HG03159 (cell line): ENCODE results near the gene RAB6A.
"Not testable (repeated sequence)": the region's sequence is repeated elsewhere in the genome, so short reads cannot be mapped to it uniquely, and the experiment has no call there.

ENCODE experiments used
- ATAC-seq: cut with Tn5 transposase; IDR thresholded peaks from one replicate; pipeline ENCODE4 v1.9.1; 2021; ENCODE audit warnings: mild to moderate bottlenecking, moderate library complexity; ENCODE audit not compliant: unreplicated experiment

RAB6A gene

GRCh38 chr11:73760679-73761402 lies at the start of gene RAB6A:
RAB6A (minus strand) TSS chr11:73761074; CDS start chr11:73760635, 439 bp downstream.
- ATAC-seq: peak; percentile 94

- ATAC-seq: no peak
Measured at GRCh38 chr11:73810637-73811036, 49.8 kb upstream of the RAB6A start.

GRCh38 chr11:73808052-73808451 lies 47.2 kb upstream of the RAB6A start:
- no peak for ATAC-seq

- ATAC-seq: no peak
Measured at GRCh38 chr11:73804712-73805111, 43.8 kb upstream of the RAB6A start.

- no peak for ATAC-seq
Measured at GRCh38 chr11:73801136-73801535, 40.3 kb upstream of the RAB6A start.

- no peak for ATAC-seq
Measured at GRCh38 chr11:73800276-73800806, 39.5 kb upstream of the RAB6A start.

- ATAC-seq: no peak
Measured at GRCh38 chr11:73797457-73797856, 36.6 kb upstream of the RAB6A start.

GRCh38 chr11:73795925-73796632 lies 35.2 kb upstream of the RAB6A start:
- no peak for ATAC-seq

- no peak for ATAC-seq
Measured at GRCh38 chr11:73792584-73792983, 31.7 kb upstream of the RAB6A start.

- no peak for ATAC-seq
Measured at GRCh38 chr11:73789279-73789670, 28.4 kb upstream of the RAB6A start.

- peak; percentile 93 for ATAC-seq
Measured at GRCh38 chr11:73787643-73788558, 27.0 kb upstream of the RAB6A start, which contains the start of gene MRPL48. MRPL48 (plus strand) TSS chr11:73787874; CDS start chr11:73787972, 98 bp downstream.

- no peak for ATAC-seq
Measured at GRCh38 chr11:73787051-73787642, 26.3 kb upstream of the RAB6A start.

GRCh38 chr11:73785467-73785866 lies 24.6 kb upstream of the RAB6A start:
- ATAC-seq: not testable (repeated sequence)

GRCh38 chr11:73784734-73785133 lies 23.9 kb upstream of the RAB6A start:
- no peak for ATAC-seq

GRCh38 chr11:73784080-73784634 lies 23.3 kb upstream of the RAB6A start:
- no peak for ATAC-seq

- no peak for ATAC-seq
Measured at GRCh38 chr11:73783483-73784020, 22.7 kb upstream of the RAB6A start.

- ATAC-seq: no peak
Measured at GRCh38 chr11:73781303-73781702, 20.4 kb upstream of the RAB6A start.

GRCh38 chr11:73779084-73779902 lies 18.4 kb upstream of the RAB6A start:
- peak; percentile 97 for ATAC-seq

- not testable (repeated sequence) for ATAC-seq
Measured at GRCh38 chr11:73770811-73771210, 9.9 kb upstream of the RAB6A start.
